Measurements from ENCODE around the gene ARF3. TPM values are rescaled to one million over a fixed set of nuclear protein-coding genes. Genes with fewer than 3 reads are reported as not detected.

The ARF3 gene
- total and polyA plus RNA-seq, 2 experiments from 2014 or later, result 65.0 to 87.7 TPM

- TF ChIP-seq EZH2 (IDR thresholded peaks at IDR 0.05; ENCODE audit: insufficient read depth, poor library complexity, severe bottlenecking) (no peak), EZH2phosphoT487 (IDR thresholded peaks at IDR 0.05; ENCODE audit: insufficient read depth, low read depth) (no peak)
- no peak for DNase-seq
- peaks cover 24% of the 10 kb centered on the region for H3K36me3 ChIP-seq (ENCODE audit: low read depth)
These were observed 23.0 kb downstream of the ARF3 start for GRCh38 chr12:48934312-48934706.

GRCh38 chr12:48933664-48934311 is 23.5 kb downstream of the ARF3 start:
- Histone ChIP-seq H3K27me3 (replicated peaks; ENCODE audit: insufficient read depth) (no peaks in the 10 kb centered on the region), H3K4me2 (ENCODE audit: unreplicated experiment) (no peak overlapping the region), H3K4me3 (no peak overlapping the region), H3K27ac (no peak overlapping the region), H3K9ac (no peak overlapping the region), H3K9me3 (ENCODE audit: low read depth) (no peaks in the 10 kb centered on the region), H3K79me2 (ENCODE audit: insufficient read depth) (peaks cover 27% of the 10 kb centered on the region), H2AFZ (no peak overlapping the region), H3K36me3 (ENCODE audit: low read depth) (peaks cover 20% of the 10 kb centered on the region), H3K9me2 (ENCODE audit: insufficient read depth) (no peaks in the 10 kb centered on the region), H4K20me1 (ENCODE audit: insufficient read depth) (no peaks in the 10 kb centered on the region), H3K4me1 (ENCODE audit: insufficient read depth) (no peaks in the 10 kb centered on the region), H3F3A (ENCODE audit: insufficient read depth) (peaks cover 17% of the 10 kb centered on the region)
- in situ Hi-C loops (cut with MboI), result no loop called here
- WGBS, 2 experiments (ENCODE audit: low coverage in 1 of 2, low lambda C conversion rate in 2 of 2, missing lambda C conversion rate in 2 of 2), result 80% methylated on average over 9 of the region's 9 CpGs
- TF ChIP-seq EZH2 (IDR thresholded peaks at IDR 0.05; ENCODE audit: insufficient read depth, poor library complexity, severe bottlenecking) (no peak), EZH2phosphoT487 (IDR thresholded peaks at IDR 0.05; ENCODE audit: insufficient read depth, low read depth) (no peak)
- no peak for DNase-seq

More at GRCh38 chr12:48934312-48934706, 23.0 kb downstream of the ARF3 start:
- Histone ChIP-seq H3K4me3 (no peak overlapping the region), H3K9me3 (ENCODE audit: low read depth) (no peaks in the 10 kb centered on the region), H3K4me1 (ENCODE audit: insufficient read depth) (no peaks in the 10 kb centered on the region), H3F3A (ENCODE audit: insufficient read depth) (peaks cover 17% of the 10 kb centered on the region), H3K27me3 (replicated peaks; ENCODE audit: insufficient read depth) (no peaks in the 10 kb centered on the region), H3K79me2 (ENCODE audit: insufficient read depth) (peaks cover 32% of the 10 kb centered on the region), H4K20me1 (ENCODE audit: insufficient read depth) (no peaks in the 10 kb centered on the region), H2AFZ (no peak overlapping the region), H3K9me2 (ENCODE audit: insufficient read depth) (no peaks in the 10 kb centered on the region), H3K9ac (no peak overlapping the region), H3K4me2 (ENCODE audit: unreplicated experiment) (no peak overlapping the region), H3K27ac (no peak overlapping the region)
- WGBS, 2 experiments (ENCODE audit: low coverage in 1 of 2, low lambda C conversion rate in 2 of 2, missing lambda C conversion rate in 2 of 2), result 93 to 100% methylated on average over 1 of the region's 1 CpG
- in situ Hi-C loops (cut with MboI), result no loop called here

GRCh38 chr12:48932878-48933277 is 24.4 kb downstream of the ARF3 start:
- Histone ChIP-seq H3K4me2 (ENCODE audit: unreplicated experiment) (no peak overlapping the region), H4K20me1 (ENCODE audit: insufficient read depth) (no peaks in the 10 kb centered on the region), H3K4me1 (ENCODE audit: insufficient read depth) (no peaks in the 10 kb centered on the region), H3K36me3 (ENCODE audit: low read depth) (peaks cover 20% of the 10 kb centered on the region), H3K9ac (no peak overlapping the region), H2AFZ (no peak overlapping the region), H3K9me2 (ENCODE audit: insufficient read depth) (no peaks in the 10 kb centered on the region), H3K4me3 (no peak overlapping the region), H3K9me3 (ENCODE audit: low read depth) (no peaks in the 10 kb centered on the region), H3K79me2 (ENCODE audit: insufficient read depth) (peaks cover 27% of the 10 kb centered on the region), H3F3A (ENCODE audit: insufficient read depth) (peaks cover 17% of the 10 kb centered on the region), H3K27ac (no peak overlapping the region), H3K27me3 (replicated peaks; ENCODE audit: insufficient read depth) (no peaks in the 10 kb centered on the region)
- no peak for DNase-seq
- 50% methylated on average over 2 of the region's 2 CpGs for WGBS, 2 experiments (ENCODE audit: low coverage in 1 of 2, low lambda C conversion rate in 2 of 2, missing lambda C conversion rate in 2 of 2)
- in situ Hi-C loops (cut with MboI), result no loop called here
- TF ChIP-seq EZH2 (IDR thresholded peaks at IDR 0.05; ENCODE audit: insufficient read depth, poor library complexity, severe bottlenecking), result no peak

GRCh38 chr12:48930475-48930874 is 26.8 kb downstream of the ARF3 start:
- Histone ChIP-seq H3K36me3 (ENCODE audit: low read depth) (peaks cover 20% of the 10 kb centered on the region), H3K9me2 (ENCODE audit: insufficient read depth) (no peaks in the 10 kb centered on the region), H3F3A (ENCODE audit: insufficient read depth) (peaks cover 17% of the 10 kb centered on the region; the same call in 1 of the 2 replicates), H3K27me3 (replicated peaks; ENCODE audit: insufficient read depth) (no peaks in the 10 kb centered on the region), H2AFZ (no peak overlapping the region), H3K9me3 (ENCODE audit: low read depth) (no peaks in the 10 kb centered on the region), H4K20me1 (ENCODE audit: insufficient read depth) (no peaks in the 10 kb centered on the region), H3K9ac (no peak overlapping the region), H3K27ac (no peak overlapping the region), H3K4me2 (ENCODE audit: unreplicated experiment) (no peak overlapping the region), H3K79me2 (ENCODE audit: insufficient read depth) (peaks cover 15% of the 10 kb centered on the region), H3K4me3 (no peak overlapping the region), H3K4me1 (ENCODE audit: insufficient read depth) (0 out of 2 replicates have a peak, but pooled peaks cover 4% of the 10 kb centered on the region)
- TF ChIP-seq EZH2phosphoT487 (IDR thresholded peaks at IDR 0.05; ENCODE audit: insufficient read depth, low read depth) (no peak), EZH2 (IDR thresholded peaks at IDR 0.05; ENCODE audit: insufficient read depth, poor library complexity, severe bottlenecking) (no peak)
- DNase-seq, result no peak
- in situ Hi-C loops (cut with MboI), result no loop called here
- WGBS, 2 experiments (ENCODE audit: low coverage in 1 of 2, low lambda C conversion rate in 2 of 2, missing lambda C conversion rate in 2 of 2), result 75 to 82% methylated on average over 4 of the region's 4 CpGs

Measured in GM23248 (cell line).